Neural cell (in vitro differentiated cells): ENCODE results near the gene SRGAP2B.
"Not testable (repeated sequence)": the region's sequence is repeated elsewhere in the genome, so short reads cannot be mapped to it uniquely, and the experiment has no call there.

ENCODE experiments used
- CTCF ChIP-seq: fragments of 450-650 bp; IDR thresholded peaks from 2 replicates; pipeline ENCODE4 v1.5.1; 2014; ENCODE audit warnings: antibody characterized with exemption, mild to moderate bottlenecking, moderate library complexity; ENCODE audit not compliant: poor library complexity, severe bottlenecking
- EP300 ChIP-seq: fragments of 450-650 bp; conservative IDR thresholded peaks from 2 replicates; pipeline ENCODE4 v1.6.1; 2014; ENCODE audit warnings: antibody characterized with exemption, mild to moderate bottlenecking, moderate library complexity; ENCODE audit not compliant: poor library complexity, severe bottlenecking
- EZH2 ChIP-seq: fragments of 200-600, 300-800 bp; shearing (Covaris generic), sonication (generic); IDR thresholded peaks from 2 replicates; pipeline ENCODE4 v1.6.1; 2014; ENCODE audit warnings: antibody characterized with exemption, low read length, borderline replicate concordance, mild to moderate bottlenecking; ENCODE audit not compliant: insufficient read depth, poor library complexity, severe bottlenecking
- POLR2AphosphoS5 ChIP-seq: IDR thresholded peaks from 2 replicates; pipeline ENCODE4 v1.6.1; 2012
- RAD21 ChIP-seq: fragments of 450-650 bp; conservative IDR thresholded peaks from 2 replicates; pipeline ENCODE4 v1.6.1; 2014; ENCODE audit warnings: antibody characterized with exemption, mild to moderate bottlenecking, moderate library complexity
- REST ChIP-seq: IDR thresholded peaks from 2 replicates; pipeline ENCODE4 v1.6.1; 2012; ENCODE audit warnings: borderline replicate concordance
- TAF1 ChIP-seq: IDR thresholded peaks from 2 replicates; pipeline ENCODE4 v1.6.1; 2012; ENCODE audit warnings: low read depth

- TF ChIP-seq POLR2AphosphoS5, CTCF, RAD21, REST, EZH2, EP300, TAF1: not testable (repeated sequence)
These were observed 172.3 kb downstream of the SRGAP2B start for GRCh38 chr1:144922785-144923184.
